ENCODE results near the gene UFSP1.
"Not testable (repeated sequence)": the region's sequence is repeated elsewhere in the genome, so short reads cannot be mapped to it uniquely, and the experiment has no call there.

DNA sequence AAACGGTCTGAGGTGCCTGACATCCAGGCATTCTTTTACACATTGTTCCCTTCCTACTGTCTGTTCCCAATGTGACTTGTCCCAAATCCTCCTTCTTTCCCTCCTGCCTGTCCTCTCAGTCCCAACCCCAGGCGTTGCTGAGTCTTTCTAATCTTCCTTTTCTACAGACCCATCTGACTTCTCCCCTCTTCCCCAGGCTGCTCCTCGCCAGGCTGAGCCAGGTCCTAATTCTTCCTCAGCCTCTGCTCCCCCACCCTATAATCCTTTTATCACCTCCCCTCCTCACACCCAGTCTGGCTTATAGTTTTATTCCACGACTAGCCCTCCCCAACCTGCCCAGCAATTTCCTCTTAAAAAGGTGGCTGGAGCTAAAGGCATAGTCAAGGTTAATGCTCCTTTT lies 34.1 kb upstream of the UFSP1 start:
- not testable (repeated sequence) for TF ChIP-seq CTCF (IDR thresholded peaks at IDR 0.05; ENCODE audit: borderline replicate concordance, extremely low read depth, low read length, poor library complexity, severe bottlenecking); EZH2 (IDR thresholded peaks at IDR 0.05; ENCODE audit: borderline replicate concordance, low read depth, low read length, severe bottlenecking)
